Testis (tissue), 3 donors: ENCODE results near the gene RNF40. TPM values are rescaled to one million over a fixed set of nuclear protein-coding genes. Genes with fewer than 3 reads are reported as not detected.
A peak's percentile ranks its signal among the peaks of the same experiment; 100 is the strongest.

Experiments
- DNase-seq: peaks from one replicate; pipeline ENCODE4 v3.0.0-alpha.2; 2019
- H3K27ac ChIP-seq, 2 donors: fragments of 200-600 bp; sonication (generic); one replicate each; pipeline ENCODE4 v1.5.1; 2019
- H3K27me3 ChIP-seq: fragments of 200-600 bp; sonication (generic); one replicate; pipeline ENCODE4 v1.5.1; 2019
- H3K36me3 ChIP-seq: fragments of 200-600 bp; sonication (generic); one replicate; pipeline ENCODE4 v1.5.1; 2017; ENCODE audit warnings: low read depth; ENCODE audit errors: missing control alignments
- H3K4me1 ChIP-seq: fragments of 200-600 bp; sonication (generic); one replicate; pipeline ENCODE4 v1.5.1; 2019
- H3K4me3 ChIP-seq, 2 donors: fragments of 200-600 bp; sonication (generic); one replicate each; pipeline ENCODE4 v1.5.1; 2017 to 2019
- H3K9me3 ChIP-seq: fragments of 200-600 bp; sonication (generic); one replicate; pipeline ENCODE4 v1.5.1; 2017
- CTCF ChIP-seq, 3 experiments: fragments of 450-650 bp in 2 of 3; fragments of 200-600 bp in 1 of 3; sonication (generic) in 1 of 3; IDR thresholded peaks; one replicate each; pipeline ENCODE4 v1.5.1; 2016 to 2019; ENCODE audit warnings: antibody characterized with exemption in 3 of 3, mild to moderate bottlenecking in 2 of 3, moderate library complexity in 1 of 3
- POLR2A ChIP-seq: fragments of 450-650 bp; IDR thresholded peaks from one replicate; pipeline ENCODE4 v1.6.1; 2017; ENCODE audit warnings: antibody characterized with exemption, mild to moderate bottlenecking, moderate library complexity
- WGBS, 2 donors: methylation state at CpG; one replicate each; pipeline ENCODE4 v1.1.5; 2018; 5-methylcytosine and 5-hydroxymethylcytosine counted together
- intact Hi-C: fragments of 100-400 bp; cut with DNase I; formaldehyde crosslinking; loops from one replicate; pipeline ENCODE4 v1.15.1; 2023; ENCODE audit warnings: low total_unique reads
- polyA plus RNA-seq: library from polyadenylated mRNA; stranded (reverse); fragments of 350-450 nt; fragmentation: Illumina TruSeq; extraction: RNeasy Lipid Tissue Mini Kit (QIAGEN cat#74804); gene quantifications from one replicate; pipeline ENCODE4 v1.2.3, GENCODE V29; 2014; ENCODE audit warnings: low read depth, low replicate concordance; ENCODE audit not compliant: insufficient read depth
- total RNA-seq, 2 donors: library from RNA; depleted of rRNA; stranded (reverse); fragments of >200 nt; gene quantifications; one replicate each; pipeline ENCODE4 v1.2.3, GENCODE V29; 2016

Gene RNF40
- total and polyA plus RNA-seq, 3 donors from 2014 or later, result 143 to 219 (median 162) TPM

GRCh38 chr16:30724641-30725417, 37.3 kb upstream of the RNF40 start:
- DNase-seq, result peak; percentile 72
- 58 to 66% methylated on average over 23 of the region's 23 CpGs for WGBS, 2 donors
- Histone ChIP-seq H3K36me3 (no peaks in the 10 kb centered on the region), H3K4me3 (no peak overlapping the region), H3K4me1 (peaks cover 2% of the 10 kb centered on the region), H3K27ac (peak overlapping the region in 1 of 2 donors; percentile 46), H3K27me3 (no peaks in the 10 kb centered on the region), H3K9me3 (no peaks in the 10 kb centered on the region)
- intact Hi-C loops, result no loop called here
- TF ChIP-seq POLR2A (no peak), CTCF (IDR thresholded peaks at IDR 0.05) (no peak)

- no peaks in the 10 kb centered on the region for H3K36me3 ChIP-seq
- intact Hi-C loops, result no loop called here
- peaks cover 2% of the 10 kb centered on the region for H3K4me1 ChIP-seq
- H3K9me3 ChIP-seq, result no peaks in the 10 kb centered on the region
- TF ChIP-seq POLR2A (no peak), CTCF (IDR thresholded peaks at IDR 0.05) (no peak)
- no peak overlapping the region for H3K4me3 ChIP-seq
- WGBS, 2 donors, result 94 to 95% methylated on average over 3 of the region's 3 CpGs
- H3K27ac ChIP-seq, result peak overlapping the region in 1 of 2 donors; percentile 46
- H3K27me3 ChIP-seq, result no peaks in the 10 kb centered on the region
- DNase-seq, result no peak
Measured at GRCh38 chr16:30725418-30725792, 36.7 kb upstream of the RNF40 start.

- WGBS, 2 donors, result 90% methylated on average over 6 of the region's 6 CpGs
- no peaks in the 10 kb centered on the region for H3K36me3 ChIP-seq
- H3K4me3 ChIP-seq, result no peak overlapping the region
- no peak overlapping the region for H3K27ac ChIP-seq
- H3K9me3 ChIP-seq, result no peaks in the 10 kb centered on the region
- no peaks in the 10 kb centered on the region for H3K27me3 ChIP-seq
- TF ChIP-seq CTCF (IDR thresholded peaks at IDR 0.05) (no peak), POLR2A (no peak)
- intact Hi-C loops, result no loop called here
- peaks cover 2% of the 10 kb centered on the region for H3K4me1 ChIP-seq
- DNase-seq, result no peak
Measured at GRCh38 chr16:30728321-30728720, 33.8 kb upstream of the RNF40 start.

GRCh38 chr16:30728899-30729672, 33.0 kb upstream of the RNF40 start:
- H3K4me1 ChIP-seq, result peaks cover 2% of the 10 kb centered on the region
- H3K4me3 ChIP-seq, result no peak overlapping the region
- 86 to 87% methylated on average over 17 of the region's 17 CpGs for WGBS, 2 donors
- H3K27me3 ChIP-seq, result no peaks in the 10 kb centered on the region
- DNase-seq, result no peak
- TF ChIP-seq POLR2A, result no peak
- no peak for TF ChIP-seq CTCF (IDR thresholded peaks at IDR 0.05)
- intact Hi-C loops, result no loop called here
- no peaks in the 10 kb centered on the region for H3K36me3 ChIP-seq
- H3K9me3 ChIP-seq, result no peaks in the 10 kb centered on the region
- no peak overlapping the region for H3K27ac ChIP-seq
